Tibial artery (tissue), 4 donors: Measurements from ENCODE around the gene B3GNT3.

Experiments used
- DNase-seq, 2 donors: peaks; one replicate each; pipeline ENCODE4 v3.0.0-alpha.2; 2019
- H3K27ac ChIP-seq, 2 donors: fragments of 200-600 bp; sonication (generic) in 1 of 2; 1 replicate in 1 of 2; 2 replicates in 1 of 2; pipeline ENCODE4 v1.5.1; 2018 to 2019; ENCODE audit warnings: mild to moderate bottlenecking in 1 of 2
- H3K27me3 ChIP-seq, 2 donors: fragments of 200-600 bp; sonication (generic) in 1 of 2; one replicate each; pipeline versions ENCODE4 v1.5.1 to v1.6.0; 2016 to 2019
- H3K36me3 ChIP-seq, 3 donors: fragments of 200-600 bp; sonication (generic) in 2 of 3; one replicate each; pipeline ENCODE4 v1.5.1; 2016 to 2019; ENCODE audit warnings: mild to moderate bottlenecking in 2 of 3
- H3K4me1 ChIP-seq, 4 donors: fragments of 200-600 bp; sonication (generic) in 2 of 4; 1 replicate in 3 of 4; 2 replicates in 1 of 4; pipeline ENCODE4 v1.5.1; 2016 to 2019
- H3K4me3 ChIP-seq, 2 donors: fragments of 200-600 bp; sonication (generic) in 1 of 2; 1 replicate in 1 of 2; 2 replicates in 1 of 2; pipeline ENCODE4 v1.5.1; 2018 to 2019; ENCODE audit warnings: mild to moderate bottlenecking in 2 of 2
- H3K9me3 ChIP-seq, 3 donors: fragments of 200-600 bp; sonication (generic) in 1 of 3; one replicate each; pipeline ENCODE4 v1.5.1; 2016 to 2019
- intact Hi-C: fragments of 100-400 bp; cut with DNase I; formaldehyde crosslinking; loops from one replicate; pipeline ENCODE4 v1.15.0; 2023; ENCODE audit warnings: low total_unique reads
- TF ChIP-seq, protein P1 (sequence below), 2 experiments: fragments of 200-600 bp in 1 of 2; fragments of 450-650 bp in 1 of 2; IDR thresholded peaks; one replicate each; pipeline ENCODE4 v1.5.1; 2017 to 2019; ENCODE audit warnings: antibody characterized with exemption in 2 of 2, mild to moderate bottlenecking in 1 of 2, moderate library complexity in 1 of 2

Gene B3GNT3

DNA sequence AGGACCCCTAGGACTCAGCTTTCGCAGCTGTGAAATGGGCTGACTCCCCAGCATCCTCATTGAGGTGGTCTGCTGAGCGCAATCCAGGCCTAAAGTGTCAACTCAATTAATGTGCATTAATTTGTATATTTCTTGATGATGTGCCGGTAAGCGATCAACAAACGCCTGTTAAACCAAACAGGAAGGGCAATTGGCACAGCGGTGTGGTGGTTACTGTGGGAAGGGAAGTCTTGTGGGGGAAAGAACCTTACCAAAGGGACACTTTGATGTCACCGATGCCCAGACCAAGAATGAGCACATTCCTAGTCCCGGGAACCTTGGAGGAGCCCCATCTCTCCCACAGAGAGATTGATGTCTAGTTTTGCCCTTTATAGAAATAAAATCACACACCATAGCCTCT lies 51.2 kb downstream of the B3GNT3 start:
- no peak for DNase-seq
- intact Hi-C loops, result no loop called here
- H3K27ac ChIP-seq, result no peak overlapping the region
- no peaks in the 10 kb centered on the region for H3K36me3 ChIP-seq
- no peaks in the 10 kb centered on the region for H3K9me3 ChIP-seq
- peaks cover 0 to 78% of the 10 kb centered on the region in 2 donors for H3K27me3 ChIP-seq
- TF ChIP-seq, protein P1, sequence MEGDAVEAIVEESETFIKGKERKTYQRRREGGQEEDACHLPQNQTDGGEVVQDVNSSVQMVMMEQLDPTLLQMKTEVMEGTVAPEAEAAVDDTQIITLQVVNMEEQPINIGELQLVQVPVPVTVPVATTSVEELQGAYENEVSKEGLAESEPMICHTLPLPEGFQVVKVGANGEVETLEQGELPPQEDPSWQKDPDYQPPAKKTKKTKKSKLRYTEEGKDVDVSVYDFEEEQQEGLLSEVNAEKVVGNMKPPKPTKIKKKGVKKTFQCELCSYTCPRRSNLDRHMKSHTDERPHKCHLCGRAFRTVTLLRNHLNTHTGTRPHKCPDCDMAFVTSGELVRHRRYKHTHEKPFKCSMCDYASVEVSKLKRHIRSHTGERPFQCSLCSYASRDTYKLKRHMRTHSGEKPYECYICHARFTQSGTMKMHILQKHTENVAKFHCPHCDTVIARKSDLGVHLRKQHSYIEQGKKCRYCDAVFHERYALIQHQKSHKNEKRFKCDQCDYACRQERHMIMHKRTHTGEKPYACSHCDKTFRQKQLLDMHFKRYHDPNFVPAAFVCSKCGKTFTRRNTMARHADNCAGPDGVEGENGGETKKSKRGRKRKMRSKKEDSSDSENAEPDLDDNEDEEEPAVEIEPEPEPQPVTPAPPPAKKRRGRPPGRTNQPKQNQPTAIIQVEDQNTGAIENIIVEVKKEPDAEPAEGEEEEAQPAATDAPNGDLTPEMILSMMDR (IDR thresholded peaks at IDR 0.05), result no peak
- H3K4me1 ChIP-seq, result peaks cover 0 to 25% (median 10%) of the 10 kb centered on the region in 4 donors
- H3K4me3 ChIP-seq, result no peak overlapping the region

DNA sequence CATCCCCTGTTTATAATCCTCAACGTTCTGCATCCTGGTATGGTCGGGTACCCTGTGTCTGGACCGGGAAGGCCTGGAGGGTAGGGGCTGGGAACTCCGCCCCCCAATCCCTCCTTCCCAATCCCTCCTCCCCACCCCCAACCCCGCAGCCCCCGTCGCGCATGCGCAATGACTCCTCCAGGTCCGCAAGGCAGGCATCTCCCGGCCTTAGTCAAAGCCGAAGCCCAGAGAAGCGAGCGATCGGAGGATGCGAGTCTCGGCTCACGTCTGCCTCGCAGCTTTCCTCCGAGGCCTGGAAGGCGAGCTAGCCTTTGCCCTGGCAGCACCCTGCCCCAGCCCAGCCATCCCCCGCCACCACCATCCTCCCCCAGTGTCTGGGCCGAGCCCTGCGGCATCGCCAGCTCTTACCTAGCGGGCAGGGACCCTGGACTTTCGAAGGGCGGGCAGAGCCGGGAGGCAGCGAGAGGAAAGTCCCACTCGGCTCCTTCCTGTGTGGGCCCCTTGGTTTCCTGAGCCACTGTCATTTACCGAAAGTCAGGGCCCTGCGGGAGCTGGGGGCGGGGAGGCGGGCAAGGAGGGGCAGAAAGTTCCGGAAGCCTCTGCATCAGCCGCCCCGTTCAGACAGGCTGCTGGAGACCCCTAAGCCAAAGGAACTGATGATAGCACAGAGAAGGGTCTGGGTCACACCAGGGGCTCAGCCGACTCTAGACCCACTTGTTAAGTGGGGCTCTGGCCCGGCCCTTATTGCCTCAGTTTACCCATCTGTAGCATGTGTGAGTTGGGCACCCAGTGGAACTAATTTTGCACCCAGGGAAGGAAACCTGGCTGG lies 52.8 kb downstream of the B3GNT3 start, which contains the start of gene JAK3:
TSS of gene JAK3 (minus strand) at position 445 of the 829 bp plus-strand sequence. CDS start 3,565 bp downstream, outside the sequence.
- H3K27ac ChIP-seq, result peak within 1 kb of the TSS; percentile 20 to 23
- peaks cover 0 to 11% (median 0%) of the 10 kb centered on the region in 4 donors for H3K4me1 ChIP-seq
- TF ChIP-seq, protein P1 (IDR thresholded peaks at IDR 0.05), result no peak
- H3K4me3 ChIP-seq, result peak within 1 kb of the TSS; percentile 29 to 39
- intact Hi-C loops, result no loop called here
- peaks cover 0 to 62% of the 10 kb centered on the region in 2 donors for H3K27me3 ChIP-seq
- DNase-seq, result peak in 1 of 2 donors; percentile 38
- H3K9me3 ChIP-seq, result no peaks in the 10 kb centered on the region
- no peaks in the 10 kb centered on the region for H3K36me3 ChIP-seq

DNA sequence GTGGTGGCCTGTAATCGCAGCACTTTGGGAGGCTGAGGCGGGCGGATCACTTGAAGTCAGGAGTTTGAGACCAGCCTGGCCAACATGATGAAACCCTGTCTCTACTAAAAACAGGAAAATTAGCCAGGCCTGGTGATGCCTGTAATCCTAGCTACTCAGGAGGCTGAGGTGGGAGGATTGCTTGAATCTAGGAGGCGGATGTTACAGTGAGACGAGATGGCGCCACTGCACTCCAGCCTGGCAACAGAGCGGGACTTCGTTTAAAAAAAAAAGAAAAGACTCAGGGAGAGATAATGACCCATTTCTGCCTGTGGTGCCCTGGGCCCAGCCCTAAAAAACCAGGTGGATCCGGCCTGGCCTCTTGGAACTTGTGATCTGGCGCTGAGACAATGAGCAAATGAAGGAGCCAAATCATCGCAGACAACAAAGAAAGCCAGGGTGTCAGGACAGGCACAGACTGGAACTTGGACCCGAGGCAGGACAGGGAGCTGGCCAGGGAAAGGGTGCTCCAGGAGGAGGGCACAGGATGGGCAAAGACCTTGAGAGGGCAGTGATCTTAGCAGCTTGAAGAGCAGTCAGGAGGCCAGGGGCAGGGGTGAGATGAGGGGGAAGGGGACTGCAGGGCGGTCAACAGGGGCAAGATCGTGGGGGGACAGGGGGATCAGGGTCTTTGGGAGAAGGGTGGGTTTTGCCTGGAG lies 53.8 kb downstream of the B3GNT3 start:
- Histone ChIP-seq H3K27me3 (peaks cover 0 to 52% of the 10 kb centered on the region in 2 donors), H3K4me1 (peaks cover 0 to 11% (median 0%) of the 10 kb centered on the region in 4 donors)
- TF ChIP-seq, protein P1 (IDR thresholded peaks at IDR 0.05), result no peak

DNA sequence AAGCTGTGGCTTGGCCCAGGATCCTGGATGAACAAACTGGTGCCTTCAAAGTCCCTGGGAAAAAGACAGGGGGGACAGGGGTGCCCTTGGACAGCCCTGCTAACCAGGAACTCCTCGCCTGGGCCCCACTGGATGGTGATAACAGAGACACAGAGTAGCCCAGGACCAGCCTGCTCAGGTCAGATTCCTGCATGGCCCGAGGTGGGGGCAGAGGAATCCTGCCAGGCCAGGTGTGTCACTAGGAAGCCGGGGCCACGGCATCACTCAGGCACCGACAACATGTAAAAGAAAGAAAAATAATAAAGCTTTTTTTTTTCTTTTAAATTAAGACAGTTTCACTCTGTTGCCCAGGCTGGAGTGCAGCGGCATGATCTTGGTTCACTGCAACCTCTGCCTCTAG lies 59.1 kb downstream of the B3GNT3 start:
- Histone ChIP-seq H3K27me3 (peaks cover 0 to 14% of the 10 kb centered on the region in 2 donors), H3K4me1 (peaks cover 0 to 4% (median 0%) of the 10 kb centered on the region in 4 donors), H3K4me3 (no peak overlapping the region), H3K36me3 (no peaks in the 10 kb centered on the region), H3K9me3 (no peaks in the 10 kb centered on the region), H3K27ac (no peak overlapping the region)
- DNase-seq, result no peak
- TF ChIP-seq, protein P1 (IDR thresholded peaks at IDR 0.05), result no peak
- intact Hi-C loops, result loop anchor here (10.0 kb wide), 2 partner anchors 249 to 619 kb away; no protein-coding TSS in a partner anchor

More for the DNA sequence above, 53.8 kb downstream of the B3GNT3 start:
- no peak for DNase-seq
- Histone ChIP-seq H3K36me3 (no peaks in the 10 kb centered on the region), H3K27ac (no peak overlapping the region), H3K9me3 (no peaks in the 10 kb centered on the region), H3K4me3 (no peak overlapping the region)
- intact Hi-C loops, result no loop called here

DNA sequence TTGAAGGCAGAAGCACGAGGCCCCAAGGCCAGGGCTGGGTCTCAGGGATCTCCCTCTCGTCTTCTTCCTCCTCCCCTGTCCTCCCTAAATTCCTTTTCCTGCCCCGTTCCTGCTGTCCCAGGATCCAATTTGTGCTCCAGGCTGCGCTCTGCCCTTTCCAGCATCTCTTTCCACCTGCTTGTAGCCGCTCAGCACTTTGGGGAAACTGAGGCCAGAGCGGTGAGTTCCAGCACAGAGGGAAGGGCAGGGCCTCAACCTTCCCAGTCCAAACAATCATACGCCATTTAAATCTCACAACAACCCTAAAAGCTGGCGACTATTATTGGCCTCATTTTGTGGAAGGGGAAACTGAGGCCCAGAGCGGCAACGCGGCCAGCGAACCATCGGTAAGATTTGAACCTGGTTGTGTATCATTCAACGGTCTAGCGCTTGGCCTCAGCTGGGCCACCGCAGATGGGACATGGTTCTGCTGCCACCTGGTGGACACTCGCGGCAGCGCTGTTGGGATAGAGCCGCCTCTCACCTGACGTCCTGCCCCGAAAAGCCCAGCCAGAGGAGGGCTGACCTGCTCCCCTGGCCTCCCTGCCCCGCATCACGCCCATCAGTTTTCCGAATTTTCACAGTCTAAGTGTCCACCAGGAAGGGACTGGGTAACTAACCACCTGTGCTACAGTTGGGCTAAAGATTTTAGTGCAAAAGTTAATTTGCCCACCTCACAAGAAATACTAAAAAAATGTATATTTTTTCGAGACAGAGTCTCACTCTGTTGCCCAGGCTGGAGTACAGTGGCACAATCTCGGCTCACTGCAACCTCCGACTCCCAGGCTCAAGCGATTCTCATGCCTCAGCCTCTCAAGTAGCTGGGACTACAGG lies 60.6 kb downstream of the B3GNT3 start:
- H3K36me3 ChIP-seq, result no peaks in the 10 kb centered on the region
- H3K27ac ChIP-seq, result no peak overlapping the region
- H3K4me1 ChIP-seq, result peaks cover under 1 to 9% (median 2%) of the 10 kb centered on the region in 4 donors
- peaks cover 0 to 7% of the 10 kb centered on the region in 2 donors for H3K27me3 ChIP-seq
- DNase-seq, result peak; percentile 77 to 85
- TF ChIP-seq, protein P1 (IDR thresholded peaks at IDR 0.05), result peak; percentile 91 to 97
- no peaks in the 10 kb centered on the region for H3K9me3 ChIP-seq
- no peak overlapping the region for H3K4me3 ChIP-seq
- intact Hi-C loops, result loop anchor here (5.0 to 10.0 kb wide), 3 partner anchors 77 to 621 kb away; partner anchors contain the start of gene CCDC124
